Measurements from ENCODE around the gene ADD3. TPM values are rescaled to one million over a fixed set of nuclear protein-coding genes. Genes with fewer than 3 reads are reported as not detected.

The ADD3 gene, protein sequence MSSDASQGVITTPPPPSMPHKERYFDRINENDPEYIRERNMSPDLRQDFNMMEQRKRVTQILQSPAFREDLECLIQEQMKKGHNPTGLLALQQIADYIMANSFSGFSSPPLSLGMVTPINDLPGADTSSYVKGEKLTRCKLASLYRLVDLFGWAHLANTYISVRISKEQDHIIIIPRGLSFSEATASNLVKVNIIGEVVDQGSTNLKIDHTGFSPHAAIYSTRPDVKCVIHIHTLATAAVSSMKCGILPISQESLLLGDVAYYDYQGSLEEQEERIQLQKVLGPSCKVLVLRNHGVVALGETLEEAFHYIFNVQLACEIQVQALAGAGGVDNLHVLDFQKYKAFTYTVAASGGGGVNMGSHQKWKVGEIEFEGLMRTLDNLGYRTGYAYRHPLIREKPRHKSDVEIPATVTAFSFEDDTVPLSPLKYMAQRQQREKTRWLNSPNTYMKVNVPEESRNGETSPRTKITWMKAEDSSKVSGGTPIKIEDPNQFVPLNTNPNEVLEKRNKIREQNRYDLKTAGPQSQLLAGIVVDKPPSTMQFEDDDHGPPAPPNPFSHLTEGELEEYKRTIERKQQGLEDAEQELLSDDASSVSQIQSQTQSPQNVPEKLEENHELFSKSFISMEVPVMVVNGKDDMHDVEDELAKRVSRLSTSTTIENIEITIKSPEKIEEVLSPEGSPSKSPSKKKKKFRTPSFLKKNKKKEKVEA
- total RNA-seq = 536 TPM

DNA sequence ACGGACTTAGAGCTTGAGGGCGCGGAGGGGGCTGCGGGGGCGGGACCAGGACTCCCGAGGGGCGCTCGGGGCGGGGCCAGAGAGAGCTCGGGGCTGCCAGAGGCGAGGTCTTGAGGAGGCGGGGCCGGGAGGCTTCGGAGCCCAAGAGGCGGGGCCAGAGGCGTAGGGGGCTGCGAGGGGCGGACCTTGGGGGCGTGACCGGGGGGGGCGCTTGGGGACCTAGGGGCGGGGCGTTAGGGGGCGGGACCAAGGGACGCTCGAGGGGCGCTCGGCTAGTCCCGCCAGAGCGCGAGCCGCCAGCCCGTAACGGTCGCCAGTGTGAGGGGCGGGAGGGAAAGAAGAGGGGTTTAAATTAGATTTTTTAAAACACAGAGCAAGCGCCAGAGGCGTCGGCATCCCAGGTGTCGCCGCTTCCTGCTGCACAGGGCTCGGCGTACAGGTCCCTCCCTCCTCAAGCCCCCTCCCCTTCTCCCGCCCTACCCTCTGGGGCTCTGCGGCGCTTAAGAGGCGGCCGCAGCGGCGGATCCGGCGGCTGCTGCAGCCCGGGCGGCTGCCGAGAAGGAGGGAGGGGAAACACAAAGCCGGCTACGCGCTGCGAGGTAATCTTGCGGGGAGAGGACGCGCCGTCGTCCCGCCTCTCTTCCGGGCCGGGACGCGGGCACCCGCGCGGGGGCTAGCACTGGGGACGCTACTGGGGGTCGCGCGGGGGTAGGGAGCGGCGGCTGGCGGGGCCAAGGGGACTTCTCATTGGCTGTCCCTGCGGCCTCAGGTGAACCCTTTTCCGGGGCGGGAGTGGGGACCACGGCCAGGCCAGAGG lies at the start of gene ADD3:
TSS of gene ADD3 (plus strand) at position 284 of the 817 bp plus-strand sequence. CDS start 92,670 bp downstream, outside the sequence.
- Histone ChIP-seq H3K27me3 (ENCODE audit: insufficient read depth, low read length) (no peaks in the 10 kb centered on the region), H3K4me1 (ENCODE audit: insufficient read depth, low read length) (peaks cover 33% of the 10 kb centered on the region), H3K9me3 (ENCODE audit: low read depth, low read length) (no peaks in the 10 kb centered on the region), H3K4me3 (ENCODE audit: low read length) (peak within 1 kb of the TSS; percentile 83)

DNA sequence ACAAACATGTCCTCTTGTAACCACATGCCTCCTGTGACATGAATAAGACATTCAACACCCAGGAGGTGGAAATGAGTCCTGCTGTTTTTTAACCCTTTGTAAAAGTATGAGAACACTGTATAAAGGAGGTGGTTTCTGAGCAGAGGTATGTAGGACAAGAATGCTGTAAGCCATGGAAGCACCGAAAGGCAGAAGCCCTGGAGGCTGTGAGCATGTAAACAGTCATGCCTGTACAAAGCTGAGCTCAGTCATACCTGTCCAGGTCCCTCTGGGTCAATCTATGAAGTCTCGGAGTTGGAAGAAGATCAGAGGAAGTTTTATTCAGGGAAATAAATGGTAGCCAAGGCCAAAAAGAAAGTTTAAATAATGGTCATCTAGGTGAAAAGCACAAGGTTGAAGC lies 49.7 kb upstream of the ADD3 start:
- H3K27me3 ChIP-seq (ENCODE audit: insufficient read depth, low read length) = no peaks in the 10 kb centered on the region
- no peaks in the 10 kb centered on the region for H3K4me1 ChIP-seq (ENCODE audit: insufficient read depth, low read length)
- H3K9me3 ChIP-seq (ENCODE audit: low read depth, low read length) = no peaks in the 10 kb centered on the region
- no peak overlapping the region for H3K4me3 ChIP-seq (ENCODE audit: low read length)

DNA sequence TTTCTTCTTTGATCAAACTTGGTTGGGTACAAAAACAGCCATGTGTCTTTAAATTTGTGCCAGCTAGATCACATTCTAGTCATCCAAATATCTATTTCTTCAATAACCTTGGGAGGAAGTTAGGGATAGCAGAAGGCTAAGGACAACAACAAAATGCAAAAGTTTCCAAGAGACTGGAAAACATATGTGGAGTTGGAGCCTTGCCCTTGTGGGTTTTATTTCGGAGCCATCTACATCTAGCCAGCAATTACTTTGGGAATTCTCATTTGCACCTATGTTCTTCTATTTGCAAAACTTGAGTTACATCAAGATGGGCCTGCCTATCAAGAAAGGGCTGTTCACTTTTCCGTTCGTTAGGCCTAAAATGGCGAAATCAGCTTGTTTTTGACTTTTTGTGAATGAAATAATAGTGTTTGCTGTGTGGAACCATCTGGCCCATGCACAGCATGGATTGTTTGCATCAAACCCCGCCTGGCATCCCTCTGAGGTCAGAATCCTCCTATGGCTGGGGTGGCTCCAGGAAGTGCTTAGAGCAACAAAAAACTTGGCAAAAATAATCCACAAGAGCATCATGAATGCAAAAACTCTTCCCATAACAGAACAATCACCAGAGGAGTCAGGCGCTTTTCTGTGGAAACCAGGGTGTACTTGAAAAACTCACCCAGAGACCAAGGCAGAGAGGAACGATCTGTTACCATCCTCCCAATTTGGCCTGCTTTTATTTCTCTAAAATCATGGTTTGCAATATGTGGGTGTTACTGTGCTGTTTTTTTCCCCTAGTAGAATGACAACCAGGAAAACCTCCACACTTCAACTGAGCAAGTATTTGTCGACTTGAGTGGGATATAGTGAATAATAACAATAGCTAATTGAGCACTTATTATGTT lies 48.3 kb upstream of the ADD3 start:
- Histone ChIP-seq H3K27me3 (ENCODE audit: insufficient read depth, low read length) (no peaks in the 10 kb centered on the region), H3K4me1 (ENCODE audit: insufficient read depth, low read length) (no peaks in the 10 kb centered on the region), H3K9me3 (ENCODE audit: low read depth, low read length) (no peaks in the 10 kb centered on the region), H3K4me3 (ENCODE audit: low read length) (no peak overlapping the region)

DNA sequence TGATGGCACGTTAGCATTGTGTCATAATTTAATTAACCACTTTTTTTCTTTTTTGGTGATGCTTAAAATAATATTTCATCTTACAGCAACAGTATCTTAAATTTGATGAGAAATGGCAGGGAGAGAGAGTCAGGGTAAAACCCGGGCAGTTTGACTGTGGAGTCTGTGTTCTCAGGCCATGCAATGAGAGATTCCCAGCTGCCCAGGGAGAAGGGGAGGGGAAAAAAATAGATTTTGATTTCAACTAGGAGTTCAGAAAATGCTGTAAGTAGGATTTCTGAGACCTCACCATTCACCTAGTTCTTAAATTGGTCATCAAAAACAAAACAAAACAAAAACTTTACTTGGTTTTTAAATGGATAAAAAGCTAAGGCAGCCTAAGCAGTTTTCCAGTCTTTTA lies 47.1 kb upstream of the ADD3 start:
- Histone ChIP-seq H3K9me3 (ENCODE audit: low read depth, low read length) (no peaks in the 10 kb centered on the region), H3K27me3 (ENCODE audit: insufficient read depth, low read length) (no peaks in the 10 kb centered on the region), H3K4me3 (ENCODE audit: low read length) (no peak overlapping the region), H3K4me1 (ENCODE audit: insufficient read depth, low read length) (no peaks in the 10 kb centered on the region)

DNA sequence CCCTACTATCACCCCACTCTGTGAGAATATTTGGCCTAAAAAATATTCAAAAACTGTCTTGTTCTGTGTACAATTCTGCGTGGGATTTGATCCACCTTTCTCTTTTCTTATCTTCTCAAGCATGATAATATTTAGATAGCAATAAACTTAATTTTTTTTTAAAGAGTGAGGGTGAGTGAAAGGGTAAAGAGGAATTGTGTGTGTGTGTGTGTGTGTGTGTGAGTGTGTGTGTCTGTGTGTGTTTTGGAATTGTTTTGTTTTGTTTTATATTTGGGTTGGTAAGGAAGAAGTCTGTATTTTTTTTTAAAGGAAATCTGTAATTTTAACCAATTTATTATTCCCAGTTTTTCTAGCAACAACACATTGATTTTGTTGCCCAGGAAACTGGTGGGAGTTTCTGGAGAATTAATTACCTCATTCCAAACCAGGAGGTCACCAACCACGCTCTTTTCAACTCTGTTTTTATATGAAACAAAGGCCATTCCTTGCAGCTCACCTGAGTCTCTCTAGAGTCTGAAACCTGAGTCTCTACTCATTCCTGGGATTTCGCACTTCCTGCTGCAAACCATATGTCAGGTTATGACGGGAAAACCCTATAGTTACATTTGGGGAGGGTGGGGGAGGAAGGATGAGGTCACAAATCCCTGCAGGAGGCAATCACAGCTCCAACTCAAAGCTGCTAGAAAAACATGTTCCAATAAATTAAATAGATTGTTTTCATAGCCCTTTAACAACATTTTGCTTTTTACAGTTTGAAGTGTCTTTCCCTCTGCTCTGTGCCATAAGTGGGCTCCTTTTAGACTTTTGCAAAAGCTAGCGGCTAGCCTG lies 46.4 kb upstream of the ADD3 start:
- no peaks in the 10 kb centered on the region for H3K27me3 ChIP-seq (ENCODE audit: insufficient read depth, low read length)
- H3K9me3 ChIP-seq (ENCODE audit: low read depth, low read length) = no peaks in the 10 kb centered on the region
- no peak overlapping the region for H3K4me3 ChIP-seq (ENCODE audit: low read length)
- no peaks in the 10 kb centered on the region for H3K4me1 ChIP-seq (ENCODE audit: insufficient read depth, low read length)

DNA sequence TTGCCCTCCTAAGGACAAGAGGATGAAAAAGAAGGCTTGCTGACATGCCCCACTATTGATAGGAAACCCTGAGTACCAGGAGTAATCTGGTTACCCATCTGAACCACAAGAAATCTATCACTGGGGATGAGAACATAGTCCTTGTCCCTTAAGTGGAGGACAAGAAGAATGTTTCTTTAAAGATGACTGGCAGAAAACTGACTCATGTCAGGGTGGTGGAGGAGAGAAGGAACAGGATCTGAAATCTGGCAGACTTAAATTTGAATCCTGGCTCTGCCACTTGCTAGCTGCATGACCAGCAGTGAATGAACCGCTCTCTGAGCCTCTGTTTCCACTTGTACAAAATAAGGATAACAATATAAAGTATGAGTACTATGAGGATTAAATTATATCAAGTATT lies 45.5 kb upstream of the ADD3 start:
- H3K27me3 ChIP-seq (ENCODE audit: insufficient read depth, low read length) = no peaks in the 10 kb centered on the region
- no peaks in the 10 kb centered on the region for H3K9me3 ChIP-seq (ENCODE audit: low read depth, low read length)
- no peaks in the 10 kb centered on the region for H3K4me1 ChIP-seq (ENCODE audit: insufficient read depth, low read length)
- H3K4me3 ChIP-seq (ENCODE audit: low read length) = no peak overlapping the region

DNA sequence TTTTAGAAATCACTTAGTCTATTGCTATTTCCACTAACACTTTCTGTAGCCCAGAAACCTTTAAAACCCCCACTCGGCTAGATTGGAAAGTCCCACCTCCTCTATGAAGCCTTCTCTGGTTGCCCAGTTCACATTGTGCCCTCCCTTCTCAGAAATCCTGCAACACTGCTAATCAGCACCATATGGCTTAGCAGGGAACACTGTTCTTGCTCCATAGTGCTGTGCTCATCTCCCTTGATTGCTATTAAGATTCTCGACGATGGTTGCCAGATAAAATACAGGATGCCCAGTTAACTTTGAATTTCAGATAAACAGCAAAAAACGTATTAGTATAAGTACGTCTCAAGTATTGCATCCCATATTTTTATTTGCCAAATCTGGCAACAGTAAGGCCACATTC lies 44.3 kb upstream of the ADD3 start:
- Histone ChIP-seq H3K27me3 (ENCODE audit: insufficient read depth, low read length) (no peaks in the 10 kb centered on the region), H3K4me3 (ENCODE audit: low read length) (no peak overlapping the region), H3K9me3 (ENCODE audit: low read depth, low read length) (no peaks in the 10 kb centered on the region), H3K4me1 (ENCODE audit: insufficient read depth, low read length) (no peaks in the 10 kb centered on the region)

DNA sequence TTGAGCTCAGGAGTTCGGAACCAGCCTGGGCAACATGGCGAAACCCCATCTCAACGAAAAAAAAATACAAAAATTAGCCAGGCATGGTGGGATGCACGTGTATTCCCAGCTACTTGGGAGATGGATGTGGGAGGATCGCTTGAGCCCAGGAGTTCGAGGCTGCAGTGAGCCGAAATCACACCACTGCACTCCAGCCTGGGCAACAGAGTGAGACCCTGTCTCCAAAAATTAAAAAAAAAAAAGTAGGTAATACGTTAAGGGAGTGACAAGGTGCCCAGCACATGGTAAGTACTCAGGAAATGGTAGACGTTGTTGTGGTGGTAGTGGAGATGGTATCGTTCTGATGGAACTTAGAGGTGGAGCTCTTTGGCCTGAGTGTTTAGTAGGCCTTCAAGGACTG lies 43.5 kb upstream of the ADD3 start:
- no peaks in the 10 kb centered on the region for H3K4me1 ChIP-seq (ENCODE audit: insufficient read depth, low read length)
- no peak overlapping the region for H3K4me3 ChIP-seq (ENCODE audit: low read length)
- H3K9me3 ChIP-seq (ENCODE audit: low read depth, low read length) = no peaks in the 10 kb centered on the region

DNA sequence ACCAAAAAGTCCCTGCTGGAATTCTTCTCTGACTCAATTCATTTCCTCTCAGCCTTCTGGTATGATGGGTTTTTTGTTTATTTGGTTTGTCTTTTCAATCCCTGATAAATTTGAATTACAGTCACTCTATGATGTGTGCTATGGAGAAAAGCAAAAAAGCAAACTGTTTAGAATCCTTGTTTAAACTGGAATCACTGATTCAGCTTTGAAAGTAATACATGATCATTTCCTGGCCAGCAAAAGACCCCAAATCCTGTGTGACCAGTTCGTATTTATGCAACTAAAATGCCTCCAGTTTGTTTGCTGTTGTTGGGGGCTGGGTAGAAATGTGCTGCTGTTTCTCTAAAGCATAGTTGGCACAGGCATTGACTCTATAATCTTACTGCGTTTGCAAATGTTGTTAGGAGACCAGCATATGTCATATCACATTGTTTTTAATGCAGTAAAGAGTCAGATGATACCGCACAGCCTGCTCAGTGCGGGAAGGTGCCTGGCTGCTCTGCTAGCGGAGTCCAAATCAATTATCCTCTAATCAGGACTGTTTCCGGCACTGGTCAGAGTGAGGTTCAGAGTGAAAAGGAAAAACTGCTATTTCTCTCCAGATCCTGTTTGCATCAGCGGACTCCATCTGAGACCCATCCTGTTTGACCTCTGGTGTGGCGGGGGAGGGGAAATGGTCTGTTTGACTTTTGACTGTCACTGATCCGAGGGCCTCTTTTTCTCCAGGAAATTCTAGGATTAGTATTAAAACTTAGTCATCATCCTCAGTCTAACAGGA lies 40.6 kb upstream of the ADD3 start:
- no peak overlapping the region for H3K4me3 ChIP-seq (ENCODE audit: low read length)
- no peaks in the 10 kb centered on the region for H3K27me3 ChIP-seq (ENCODE audit: insufficient read depth, low read length)
- no peaks in the 10 kb centered on the region for H3K4me1 ChIP-seq (ENCODE audit: insufficient read depth, low read length)
- H3K9me3 ChIP-seq (ENCODE audit: low read depth, low read length) = no peaks in the 10 kb centered on the region

More for the DNA sequence above, 43.5 kb upstream of the ADD3 start:
- H3K27me3 ChIP-seq (ENCODE audit: insufficient read depth, low read length) = no peaks in the 10 kb centered on the region

DNA sequence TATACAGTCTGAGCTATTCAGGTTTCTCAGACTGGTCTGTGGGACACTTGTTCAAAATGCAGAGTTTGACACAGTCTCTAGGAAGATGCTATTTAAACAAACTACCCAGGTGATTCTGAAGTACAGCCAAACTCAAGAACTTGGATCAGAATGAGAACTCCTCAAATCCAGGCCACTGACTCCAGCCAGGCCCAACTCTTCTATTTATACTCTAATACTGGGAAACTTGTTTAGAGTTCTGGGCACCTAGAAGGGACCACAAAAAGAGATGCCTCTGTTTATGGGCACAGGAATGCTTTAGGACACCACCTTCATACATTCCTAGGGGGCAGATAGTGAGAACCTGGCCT lies 40.1 kb upstream of the ADD3 start:
- H3K4me3 ChIP-seq (ENCODE audit: low read length) = no peak overlapping the region
- H3K9me3 ChIP-seq (ENCODE audit: low read depth, low read length) = no peaks in the 10 kb centered on the region
- no peaks in the 10 kb centered on the region for H3K4me1 ChIP-seq (ENCODE audit: insufficient read depth, low read length)
- H3K27me3 ChIP-seq (ENCODE audit: insufficient read depth, low read length) = no peaks in the 10 kb centered on the region

DNA sequence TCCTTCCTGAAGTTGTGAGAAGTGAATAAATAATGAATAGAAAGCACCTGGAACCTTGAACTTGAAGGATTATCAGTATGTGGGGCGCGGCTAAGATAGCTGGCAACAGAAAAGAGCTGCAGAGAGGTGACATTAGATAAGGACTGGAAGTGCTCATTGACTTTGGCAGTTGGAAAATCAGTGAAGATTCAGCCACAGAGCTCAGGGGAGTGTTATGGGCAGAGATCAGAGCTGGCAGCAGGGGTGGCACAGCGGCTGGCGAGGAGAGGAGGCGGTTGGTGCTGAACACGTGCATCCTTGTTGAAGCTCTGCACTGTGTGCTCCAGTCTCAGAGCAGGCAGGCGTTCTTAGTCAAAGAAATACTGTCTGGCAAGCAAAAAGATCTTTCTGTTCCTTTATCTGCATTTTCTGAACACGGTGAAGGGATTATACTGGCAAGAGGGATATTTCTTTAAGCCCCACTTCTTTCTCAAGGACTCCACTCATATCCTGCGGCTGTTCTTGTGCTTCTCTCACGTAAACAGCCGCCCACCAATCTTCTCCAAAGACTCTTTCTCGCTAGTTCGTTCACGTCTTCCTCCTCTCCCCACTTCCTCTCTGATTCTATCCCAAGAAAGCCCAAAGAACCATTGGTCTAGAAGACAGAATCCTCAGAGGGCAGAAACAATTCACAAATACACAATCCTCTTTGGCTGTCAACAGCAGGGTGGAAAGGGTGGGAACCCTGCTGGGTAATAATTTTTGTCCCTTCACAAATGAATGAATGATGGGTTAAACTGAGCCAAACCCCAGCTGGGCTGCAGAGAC lies 38.6 kb upstream of the ADD3 start:
- no peak overlapping the region for H3K4me3 ChIP-seq (ENCODE audit: low read length)
- H3K4me1 ChIP-seq (ENCODE audit: insufficient read depth, low read length) = no peaks in the 10 kb centered on the region
- no peaks in the 10 kb centered on the region for H3K9me3 ChIP-seq (ENCODE audit: low read depth, low read length)
- H3K27me3 ChIP-seq (ENCODE audit: insufficient read depth, low read length) = no peaks in the 10 kb centered on the region

DNA sequence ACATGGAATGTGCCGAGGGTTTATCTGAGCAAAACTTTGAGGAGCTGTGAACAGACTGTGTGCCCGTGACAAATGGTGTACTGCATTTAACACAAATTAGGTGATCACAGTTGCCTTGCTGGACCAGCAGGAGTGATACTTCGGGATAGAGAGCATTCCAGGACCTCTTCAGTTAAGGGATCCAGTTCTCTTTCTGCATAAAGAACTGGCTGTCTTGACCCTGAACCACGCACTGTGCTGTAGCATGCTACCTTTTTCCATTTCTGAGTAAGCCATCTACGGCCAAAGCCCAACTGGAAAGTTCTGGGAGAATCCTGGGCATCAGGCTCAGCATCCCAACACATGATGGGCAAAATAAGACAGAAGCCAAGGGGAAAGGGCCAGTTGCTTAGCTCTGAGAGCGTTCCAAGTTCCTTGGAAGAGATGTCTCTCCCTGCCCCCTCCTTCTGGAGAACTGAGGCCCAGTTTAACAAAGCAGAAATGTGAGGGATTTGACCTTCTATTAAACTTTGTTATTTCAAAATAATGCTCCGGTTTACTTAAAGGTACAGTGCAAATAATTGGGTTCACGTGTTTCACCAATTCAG lies 37.9 kb upstream of the ADD3 start:
- Histone ChIP-seq H3K4me1 (ENCODE audit: insufficient read depth, low read length) (no peaks in the 10 kb centered on the region), H3K27me3 (ENCODE audit: insufficient read depth, low read length) (no peaks in the 10 kb centered on the region), H3K4me3 (ENCODE audit: low read length) (no peak overlapping the region), H3K9me3 (ENCODE audit: low read depth, low read length) (no peaks in the 10 kb centered on the region)

All from mononuclear cell (primary cell).